ENCODE results near the gene PHLDB1. TPM values are rescaled to one million over a fixed set of nuclear protein-coding genes. Genes with fewer than 3 reads are reported as not detected.

PHLDB1 gene
- total and polyA plus RNA-seq, 2 donors (not counting 3 experiments of a cell fraction or from before 2014, with no cell fraction given), result 99.7 to 183 TPM

GRCh38 chr11:118587952-118588351 lies 19.5 kb upstream of the PHLDB1 start:
- Histone ChIP-seq H3K27me3 (ENCODE audit: control insufficient read depth in 2 of 2, insufficient read depth in 2 of 2, low read length in 2 of 2) (no peaks in the 10 kb centered on the region), H3K79me2 (ENCODE audit: control insufficient read depth, insufficient read depth, low read length) (peaks cover 3% of the 10 kb centered on the region), H3K9me3 (replicated peaks; ENCODE audit: control insufficient read depth, insufficient read depth, low read length) (no peaks in the 10 kb centered on the region), H4K20me1 (replicated peaks; ENCODE audit: control insufficient read depth, extremely low read depth, insufficient read depth, low read length) (no peaks in the 10 kb centered on the region), H2AFZ (ENCODE audit: low read depth, low read length) (no peak overlapping the region), H3K9ac (replicated peaks; ENCODE audit: extremely low read depth, insufficient read depth, low read length) (no peak overlapping the region), H3K4me3 (replicated peaks in 1 of 3; ENCODE audit: insufficient read depth in 1 of 3, low read depth in 1 of 3, low read length in 3 of 3) (no peak overlapping the region), H3K9me1 (replicated peaks; ENCODE audit: control insufficient read depth, extremely low read depth, insufficient read depth, low read length) (no peaks in the 10 kb centered on the region), H3K27ac (ENCODE audit: insufficient read depth, low read depth, low read length) (no peak overlapping the region), H3K4me2 (ENCODE audit: insufficient read depth, low read length) (no peak overlapping the region), H3K36me3 (ENCODE audit: control insufficient read depth in 2 of 2, extremely low read depth in 1 of 2, insufficient read depth in 2 of 2, low read length in 2 of 2) (peaks cover 9 to 43% of the 10 kb centered on the region in 2 experiments), H3K4me1 (ENCODE audit: control insufficient read depth, extremely low read depth, insufficient read depth, low read length) (no peaks in the 10 kb centered on the region)
- CTCF ChIA-PET, result no interaction called here
- DNase-seq (ENCODE audit: low read depth, low spot score) (no peak), FAIRE-seq (no peak)
- no peak for TF ChIP-seq CTCF (IDR thresholded peaks at IDR 0.05; ENCODE audit: extremely low read depth in 1 of 2, insufficient read depth in 1 of 2, low read depth in 1 of 2, low read length in 2 of 2)
- no peak for TF ChIP-seq JUN (IDR thresholded peaks at IDR 0.05; ENCODE audit: borderline replicate concordance, insufficient read depth, insufficient read length, low read depth)
- no peak for TF ChIP-seq EZH2 (IDR thresholded peaks at IDR 0.05; ENCODE audit: borderline replicate concordance, low read depth, low read length, severe bottlenecking)
- no peak for TF ChIP-seq GATA2 (IDR thresholded peaks at IDR 0.05; ENCODE audit: insufficient read depth, insufficient read length, low read depth, low read length)
- TF ChIP-seq, protein P1, sequence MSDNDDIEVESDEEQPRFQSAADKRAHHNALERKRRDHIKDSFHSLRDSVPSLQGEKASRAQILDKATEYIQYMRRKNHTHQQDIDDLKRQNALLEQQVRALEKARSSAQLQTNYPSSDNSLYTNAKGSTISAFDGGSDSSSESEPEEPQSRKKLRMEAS (IDR thresholded peaks at IDR 0.05; ENCODE audit: insufficient read depth, insufficient read length), result no peak
- TF ChIP-seq FOS (IDR thresholded peaks at IDR 0.05; ENCODE audit: borderline replicate concordance, insufficient read depth, low read length), result no peak
- no peak for TF ChIP-seq MYC (IDR thresholded peaks at IDR 0.05; ENCODE audit: low read depth, low read length)
- no peak for TF ChIP-seq POLR2A (IDR thresholded peaks at IDR 0.05; ENCODE audit: low read depth, low read length)
- TF ChIP-seq POLR2AphosphoS5 (IDR thresholded peaks at IDR 0.05; ENCODE audit: insufficient read depth, low read depth, low read length), result no peak
- POLR2A ChIA-PET, result no interaction called here
- BruUV-seq (replicated peaks), result no TSS peak
- intact Hi-C loops (cut with micrococcal nuclease) (no loop called here), dilution Hi-C loops (cut with MboI; ENCODE audit: extremely low pct_ligation_motif_present, low sequenced_read_pairs) (no loop called here)
